SW 1271 (cell line): ENCODE data around the gene CCL14.
A peak's percentile ranks its signal among the peaks of the same experiment; 100 is the strongest.

Experiments
- DNase-seq, 2 experiments: peaks; one replicate each; lab custom pipeline; 2025; lab: John Stamatoyannopoulos, UW

The CCL14 gene

DNA sequence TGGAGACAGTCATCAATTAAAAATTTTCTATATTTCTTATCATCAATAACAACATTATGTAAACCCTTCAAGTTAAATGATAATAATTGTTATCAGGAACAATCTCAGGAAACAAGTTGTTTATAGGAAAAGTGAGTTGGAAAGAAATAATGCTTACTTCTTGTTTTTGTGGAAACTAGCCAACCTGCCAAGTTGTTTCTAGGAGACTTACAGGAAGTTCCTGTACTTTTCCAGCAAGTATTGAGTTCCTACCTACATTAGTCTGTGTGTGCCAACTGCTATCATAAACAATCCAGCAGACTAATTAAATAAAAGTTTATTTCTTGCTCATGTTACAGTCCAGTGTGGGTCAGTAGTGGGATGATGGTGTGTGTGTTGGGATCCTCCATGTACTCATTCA, 1.6 kb upstream of the CCL14 start:
- no peak for DNase-seq

DNA sequence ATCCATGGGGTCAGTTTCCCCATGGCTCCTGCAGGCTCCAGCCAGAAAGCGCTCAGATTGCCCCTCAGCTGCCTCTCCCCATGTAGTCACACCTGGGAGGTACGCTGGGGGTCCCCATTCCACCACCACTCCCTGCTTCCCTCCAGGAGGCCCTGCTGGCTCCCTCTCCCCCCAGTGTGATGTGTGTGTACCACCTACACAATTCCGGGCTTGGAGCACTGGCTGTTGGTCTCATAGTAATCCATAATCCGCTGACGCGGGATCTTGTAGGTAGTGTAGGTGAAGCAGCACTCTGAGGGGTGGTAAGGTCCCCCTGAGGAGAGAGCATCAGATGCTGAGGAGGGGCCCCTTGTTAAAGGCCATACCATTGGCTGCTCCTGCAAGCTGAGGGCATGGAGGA, 2.4 kb downstream of the CCL14 start:
- DNase-seq, result no peak

DNA sequence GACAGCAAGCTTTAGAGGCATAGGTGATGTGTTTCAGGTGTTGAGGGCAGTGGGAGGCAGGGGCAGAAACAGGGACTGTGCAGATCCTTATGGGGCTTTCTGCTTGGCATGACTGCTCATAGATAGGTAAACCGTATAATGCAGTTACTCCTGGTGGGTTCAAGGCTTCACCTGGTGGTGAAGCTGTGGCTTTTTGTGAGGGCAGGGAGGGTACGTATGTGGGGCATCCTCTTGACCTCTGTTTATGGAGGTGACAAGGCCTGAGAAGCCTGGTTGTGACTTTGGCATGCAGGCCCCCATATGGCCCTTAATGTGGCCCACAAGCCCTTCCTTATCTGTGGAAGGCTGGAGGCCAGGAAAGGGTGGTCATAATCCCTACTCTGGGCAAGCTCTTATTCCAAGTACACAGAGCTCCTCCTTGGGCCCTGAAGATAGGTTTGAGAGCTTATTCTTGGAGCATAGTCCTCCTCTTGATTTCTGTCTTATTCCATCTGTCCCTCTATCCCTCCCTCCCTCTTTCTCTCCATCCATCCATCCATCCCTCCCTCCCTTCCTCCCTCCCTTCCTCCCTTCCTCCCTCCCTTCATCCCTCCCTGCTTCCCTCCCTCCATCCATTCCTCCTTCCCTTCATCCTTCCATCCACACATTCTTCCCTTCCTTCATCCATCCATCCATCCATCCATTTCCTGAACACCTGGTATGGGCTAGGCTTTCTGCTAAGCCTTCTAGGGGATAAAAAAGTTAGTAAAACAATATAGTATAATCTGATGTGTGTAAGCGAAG, 3.9 kb downstream of the CCL14 start:
- DNase-seq, result no peak

DNA sequence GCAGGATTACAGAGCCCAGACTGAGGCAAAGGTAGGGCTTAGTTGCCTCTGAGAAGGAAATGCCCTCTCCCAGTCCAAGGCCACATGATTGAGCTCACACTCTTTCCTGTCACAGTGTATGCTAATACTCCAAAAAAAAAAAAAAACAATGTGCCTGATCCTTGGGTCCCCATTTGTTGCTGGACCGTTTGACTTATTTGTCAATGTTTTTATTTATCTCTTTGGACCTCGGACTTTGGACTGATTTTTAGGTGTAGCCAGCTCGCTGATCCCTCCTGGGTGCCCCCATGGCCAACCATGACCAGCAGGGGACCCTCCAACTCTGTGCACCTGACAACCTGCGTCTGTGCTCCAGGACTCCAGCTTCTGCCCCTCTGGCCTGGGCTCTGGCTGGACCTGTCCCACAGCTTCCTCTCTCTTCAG, 4.6 kb downstream of the CCL14 start:
- DNase-seq, result no peak

DNA sequence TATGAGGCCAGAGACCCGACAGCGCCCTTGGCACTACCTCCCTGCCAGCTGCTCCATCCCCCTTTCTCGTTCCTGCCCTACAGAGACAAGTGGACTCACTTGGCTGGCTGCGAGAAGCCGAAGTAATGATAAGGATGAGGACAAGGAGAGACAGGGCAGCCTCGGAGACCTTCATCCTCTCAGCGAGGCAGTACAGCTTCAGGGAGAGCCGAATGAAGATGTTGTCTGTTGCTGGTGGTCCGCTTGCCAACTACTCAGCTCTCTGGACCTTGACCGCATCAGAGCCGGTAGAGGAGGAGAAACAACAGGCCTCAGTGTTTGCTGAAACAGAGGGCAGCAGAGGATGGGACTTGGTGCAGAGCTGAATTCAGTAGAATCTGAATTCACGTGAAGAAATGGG, 5.3 kb downstream of the CCL14 start, which contains the start of gene CCL16:
Gene CCL16 (minus strand): TSS at position 252 of the 400 bp plus-strand sequence. CDS start 77 bp downstream, at position 175.
- DNase-seq, result no peak

DNA sequence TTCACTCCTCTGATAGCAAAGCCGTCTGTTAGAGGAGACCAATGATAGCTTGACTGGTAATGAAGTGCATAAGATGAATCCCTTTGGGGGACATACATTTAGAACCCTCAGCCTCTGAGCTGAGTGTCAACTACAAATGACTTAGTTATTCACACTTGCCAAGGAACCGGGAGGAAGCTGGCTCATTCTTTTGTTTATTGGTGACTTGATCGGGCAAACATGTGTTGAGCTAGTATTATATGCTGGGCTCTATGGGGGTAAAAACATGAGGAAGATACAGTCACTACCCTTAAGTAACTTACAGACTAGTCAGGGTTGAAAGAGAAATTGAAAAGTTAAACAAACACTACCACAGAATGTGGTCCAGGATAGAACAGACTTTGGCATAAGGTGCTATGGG, 8.2 kb downstream of the CCL14 start:
- DNase-seq, result no peak

DNA sequence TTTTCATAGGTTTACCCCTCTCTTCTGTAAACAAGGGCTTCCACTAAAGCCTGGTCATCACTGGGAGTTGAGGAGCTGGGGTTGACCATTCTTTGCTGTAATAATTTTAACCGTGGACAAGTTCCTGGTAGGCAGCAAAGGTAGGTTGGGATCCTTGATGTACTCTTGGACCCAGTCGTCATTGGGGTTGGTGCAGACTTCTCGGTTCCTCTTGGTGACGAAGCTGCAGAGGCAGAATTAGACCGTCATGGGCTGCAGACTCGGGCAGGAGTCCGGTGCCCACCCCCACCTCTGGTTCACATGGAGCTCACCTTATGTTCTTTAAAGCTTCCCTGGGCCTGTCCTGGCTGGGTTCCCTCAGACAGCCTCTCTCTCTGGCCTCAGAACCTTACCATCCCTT, 9.0 kb downstream of the CCL14 start:
- DNase-seq, result no peak

DNA sequence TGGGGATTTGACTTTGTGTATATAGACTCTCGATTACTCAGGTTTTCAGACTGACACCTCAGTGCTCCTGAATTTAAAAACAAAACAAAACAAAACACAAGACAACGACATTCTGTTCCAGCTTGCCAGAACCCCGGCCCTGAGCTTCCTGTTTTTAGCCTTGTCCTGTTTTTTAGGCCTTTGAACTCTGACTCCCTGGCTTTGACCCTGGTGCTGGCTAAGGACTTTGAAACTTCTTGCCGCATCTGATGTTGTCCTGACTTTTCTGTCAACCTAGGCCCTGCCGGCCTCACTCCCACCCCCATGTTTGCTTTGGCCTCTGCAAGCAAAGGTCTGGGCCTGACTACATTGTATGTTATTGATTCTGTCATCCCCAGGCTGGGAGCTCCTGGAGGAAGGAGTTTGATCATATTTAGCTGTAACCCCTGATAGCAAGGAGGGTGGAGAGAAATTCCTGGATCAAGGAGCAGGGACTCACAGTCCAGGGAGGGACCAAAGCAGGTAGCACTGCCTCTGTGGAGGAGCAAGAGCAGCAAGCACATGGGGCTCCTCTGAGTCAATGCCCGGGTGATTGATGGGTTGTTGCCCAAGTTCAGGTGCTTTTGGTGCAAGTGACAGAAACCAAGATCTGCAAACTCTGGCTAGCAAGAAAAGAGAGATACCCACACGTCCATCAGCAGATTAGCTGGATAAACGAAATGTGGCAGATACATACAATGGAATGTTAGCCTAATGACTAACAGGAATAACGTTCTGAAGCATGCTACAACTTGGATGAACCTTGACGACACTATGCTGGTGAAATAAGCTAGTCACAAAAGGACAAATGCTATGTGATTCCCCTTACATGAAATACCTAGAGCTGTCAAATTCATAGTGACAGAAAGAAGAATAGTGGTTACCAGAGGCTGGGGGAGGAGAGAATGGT, 12.9 kb downstream of the CCL14 start:
- DNase-seq, result no peak

DNA sequence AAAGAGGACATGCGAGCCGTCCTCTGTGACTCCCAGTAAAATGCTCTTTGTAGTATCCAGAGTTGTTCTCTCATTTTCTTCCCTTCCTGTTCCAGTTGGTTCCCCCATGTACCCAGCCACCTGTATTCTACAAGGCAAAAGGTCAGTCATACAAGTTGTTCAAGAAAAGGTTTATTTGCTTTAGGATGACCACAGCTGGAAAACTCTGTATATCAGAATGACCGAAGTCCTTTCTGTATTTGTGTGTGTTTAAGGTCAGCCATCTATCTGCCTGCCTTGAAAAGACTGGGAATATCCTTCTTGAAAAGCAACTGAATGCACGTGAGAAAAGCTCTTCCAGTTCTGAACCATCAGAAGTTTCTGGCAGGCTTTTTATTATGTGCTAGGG, 13.6 kb downstream of the CCL14 start:
- no peak for DNase-seq

DNA sequence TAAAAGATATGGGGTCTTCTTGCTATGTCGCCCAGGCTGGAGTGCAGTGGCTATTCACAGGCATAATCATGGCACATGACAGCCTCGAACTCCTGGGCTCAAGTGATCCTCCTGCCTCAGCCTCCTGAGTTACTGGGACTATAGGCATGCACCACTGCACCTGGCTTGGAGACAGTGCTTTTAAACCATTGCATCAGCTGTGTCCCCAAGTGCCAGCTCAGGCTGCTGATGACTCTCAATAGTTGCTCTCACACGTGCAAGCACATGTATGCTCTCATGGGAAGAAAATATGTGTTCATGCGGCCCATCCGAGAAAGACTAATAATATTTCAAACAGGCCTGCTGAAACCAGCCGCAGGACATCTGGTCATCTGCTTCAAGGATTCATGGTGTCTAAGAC, 14.0 kb downstream of the CCL14 start:
- no peak for DNase-seq

DNA sequence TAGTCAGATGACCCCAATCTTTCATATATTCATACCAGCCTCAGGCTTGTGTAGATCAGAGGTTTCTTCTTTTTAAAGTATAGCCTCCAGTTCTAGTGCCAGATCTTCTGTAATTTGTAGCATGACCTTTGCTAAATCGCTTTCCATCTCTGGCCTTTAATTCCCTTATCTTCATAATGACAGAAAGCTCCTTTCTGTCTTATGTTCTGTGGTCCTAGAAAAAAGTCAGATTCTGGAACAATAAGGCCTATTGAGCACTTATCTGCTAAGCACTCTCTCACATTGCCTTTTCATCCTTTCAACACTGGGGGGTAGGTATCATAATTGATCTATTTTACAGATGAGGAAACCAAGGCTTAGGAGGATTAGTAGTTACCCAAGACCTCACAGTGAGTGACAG, 14.5 kb downstream of the CCL14 start:
- no peak for DNase-seq

DNA sequence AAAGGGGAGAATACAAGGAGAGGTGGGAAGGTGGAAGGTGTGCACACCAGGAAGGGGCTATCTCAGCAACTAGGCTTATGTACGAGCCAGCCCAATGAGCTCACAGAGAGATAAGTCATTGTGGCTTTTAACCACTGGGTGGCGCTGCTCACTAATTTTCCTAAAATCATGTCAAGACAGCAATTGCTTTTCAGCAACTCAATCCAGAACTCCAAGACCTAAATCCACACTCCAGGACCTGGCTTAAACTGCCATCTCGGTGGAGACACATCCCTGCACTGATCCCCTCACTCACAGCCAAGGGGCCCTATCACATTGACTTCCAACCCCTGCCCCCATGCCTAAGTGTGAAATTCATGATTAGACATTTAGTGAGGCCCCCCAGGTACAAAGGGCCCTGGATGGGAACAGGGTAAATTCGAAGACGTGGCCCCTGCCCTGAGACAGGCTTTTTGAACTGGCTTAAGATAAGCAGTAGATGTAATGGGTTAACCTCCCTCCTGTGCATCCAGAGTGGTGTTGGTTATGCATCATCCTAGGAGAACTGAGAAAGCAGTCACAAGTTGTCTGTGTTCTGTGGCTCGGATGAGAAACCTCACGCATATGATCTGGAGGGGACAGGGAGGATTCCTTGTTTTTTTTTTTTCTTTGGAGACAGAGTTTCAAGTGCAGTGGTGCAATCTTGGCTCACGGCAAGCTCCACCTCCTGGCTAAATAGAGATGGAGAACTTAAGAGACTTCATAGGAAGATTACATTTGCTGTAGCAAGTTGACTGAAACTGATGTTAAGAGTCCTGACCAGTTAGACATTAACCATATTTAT, 16.8 kb downstream of the CCL14 start:
- peak in 1 of 2 experiments; percentile 60 for DNase-seq

DNA sequence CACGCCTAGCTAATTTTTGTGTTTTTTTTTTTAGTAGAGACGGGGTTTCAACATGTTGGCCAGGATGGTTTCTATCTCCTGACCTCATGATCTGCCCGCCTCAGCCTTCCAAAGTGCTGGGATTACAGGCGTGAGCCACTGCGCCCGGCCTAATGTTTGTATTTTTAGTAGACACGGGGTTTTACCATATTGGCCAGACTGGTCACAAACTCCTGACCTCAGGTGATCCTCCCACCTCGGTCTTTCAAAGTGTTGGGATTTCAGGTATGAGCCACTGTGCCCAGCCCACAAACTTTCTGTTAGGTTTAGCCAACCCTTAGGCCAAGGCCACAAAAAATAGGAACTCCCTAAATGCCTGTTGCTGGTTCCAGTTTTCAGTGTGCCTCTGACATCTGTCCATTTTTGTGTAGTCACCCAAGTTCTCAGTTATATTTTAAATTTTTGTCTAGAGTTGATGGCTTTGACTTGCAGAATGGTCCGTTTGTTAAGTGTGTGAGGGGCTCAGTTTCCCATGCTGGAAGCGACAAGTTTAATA, 17.9 kb downstream of the CCL14 start:
- DNase-seq, result no peak

DNA sequence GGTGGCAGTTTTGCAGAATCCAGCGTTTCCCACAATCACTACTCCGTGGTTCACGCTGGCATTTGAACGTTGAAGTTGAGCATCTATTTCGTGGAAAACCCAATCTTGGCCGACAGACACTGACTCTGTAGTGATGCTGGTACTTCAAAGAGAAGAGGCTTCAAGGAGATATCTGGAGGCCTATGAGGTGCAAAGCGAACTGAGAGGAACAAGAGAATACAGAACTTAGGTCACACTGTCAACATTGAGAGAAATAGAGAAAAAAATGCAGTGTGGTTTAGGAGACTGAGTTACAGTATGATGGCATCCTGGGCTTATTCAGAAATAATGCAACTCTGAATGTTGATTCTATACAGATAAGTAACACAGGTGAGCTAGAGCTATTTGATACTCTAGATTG, 21.3 kb downstream of the CCL14 start:
- DNase-seq, result no peak

DNA sequence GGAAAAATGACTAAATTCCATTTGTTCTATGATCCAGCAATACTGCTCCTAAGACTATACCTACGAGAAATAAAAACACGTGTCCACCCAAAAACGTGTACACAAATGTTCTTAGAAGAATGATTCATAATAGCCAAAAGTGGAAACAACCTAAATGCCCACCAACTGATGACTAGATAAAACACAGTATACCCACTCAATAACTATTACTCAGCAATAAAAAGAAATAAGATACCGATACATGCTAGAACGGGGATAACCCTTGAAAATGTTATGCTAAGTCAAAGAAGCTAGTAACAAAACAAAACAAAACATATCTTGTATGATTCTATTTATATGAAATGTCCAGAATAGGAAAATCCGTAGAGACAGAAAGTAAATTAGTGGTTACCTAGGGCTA, 22.9 kb downstream of the CCL14 start:
- DNase-seq, result no peak

DNA sequence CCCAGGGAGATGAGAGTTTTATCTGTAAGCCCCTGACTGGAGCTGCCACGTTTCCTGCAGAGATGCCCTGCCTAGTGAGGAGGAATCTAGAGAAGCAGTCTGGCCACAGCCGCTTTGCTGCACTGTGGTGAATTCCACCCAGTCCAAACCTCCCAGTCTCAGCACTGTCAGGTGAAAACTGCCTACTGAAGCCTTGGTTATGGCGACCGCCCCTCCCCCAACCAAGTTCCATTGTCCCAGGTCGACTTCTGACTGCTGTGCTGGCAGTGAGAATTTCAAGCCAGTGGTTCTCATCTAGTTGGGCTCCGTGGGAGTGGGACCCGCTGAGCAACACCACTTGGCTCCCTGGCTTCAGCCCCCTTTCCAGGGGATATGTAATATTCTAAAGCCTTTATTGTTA, 32.8 kb downstream of the CCL14 start:
- DNase-seq, result no peak

DNA sequence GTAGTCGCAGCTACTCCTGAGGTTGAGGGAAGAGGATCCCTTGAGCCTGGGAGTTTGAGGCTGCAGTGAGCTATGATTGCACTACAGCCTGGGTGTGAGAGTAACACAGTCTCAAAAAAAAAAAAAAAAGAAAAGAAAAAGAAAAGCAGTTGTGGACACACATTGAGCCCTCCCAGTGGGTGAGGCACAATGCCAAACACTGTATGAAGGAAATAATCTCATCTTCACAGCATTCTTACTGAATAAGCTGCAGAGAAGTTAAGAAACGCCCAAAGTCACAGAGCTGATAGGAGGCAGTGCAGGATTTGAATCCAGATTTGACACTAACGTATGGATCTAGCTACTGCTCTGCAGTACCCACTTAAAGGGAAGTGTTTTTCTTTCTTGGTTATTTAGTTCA, 37.1 kb downstream of the CCL14 start:
- no peak for DNase-seq

DNA sequence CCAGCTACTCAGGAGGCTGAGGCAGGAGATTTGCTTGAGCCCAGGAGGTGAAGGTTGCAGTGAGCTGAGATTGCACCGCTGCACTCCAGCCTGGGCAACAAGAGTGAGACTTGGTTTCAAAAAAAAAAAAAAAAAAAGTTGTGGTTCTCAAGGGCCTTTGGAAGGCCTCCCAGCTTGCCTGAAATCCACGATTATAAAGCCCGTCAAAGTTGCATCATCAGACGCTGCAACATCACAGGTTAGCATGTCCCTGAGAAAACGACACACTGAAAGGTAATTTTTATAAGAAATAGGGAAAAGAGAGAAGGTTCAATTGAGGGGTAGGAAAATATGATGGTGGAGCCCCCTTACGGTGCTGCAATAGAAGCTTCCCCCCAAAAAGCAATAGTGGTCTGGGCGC, 38.4 kb downstream of the CCL14 start:
- DNase-seq, result no peak

DNA sequence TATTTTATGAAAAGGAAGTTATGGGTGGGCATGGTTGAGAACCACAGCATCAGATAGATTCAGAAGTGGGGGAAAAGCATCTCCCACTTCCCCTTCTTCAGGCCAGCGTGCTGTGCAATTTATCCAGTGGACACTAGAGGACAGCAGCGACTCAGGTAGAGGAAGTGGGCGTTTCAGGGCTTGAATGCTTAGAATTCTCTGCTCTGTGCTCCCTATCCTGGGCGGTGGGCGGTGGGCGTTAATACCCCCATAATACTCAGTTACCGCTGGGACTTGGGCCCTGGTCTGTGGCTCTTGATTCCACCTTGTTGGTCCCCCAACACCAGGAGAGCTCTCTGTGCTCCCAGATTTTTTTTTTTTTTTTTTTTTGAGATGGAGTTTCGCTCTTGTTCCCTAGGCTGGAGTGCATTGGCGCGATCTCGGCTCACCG, 39.4 kb downstream of the CCL14 start:
- peak in 1 of 2 experiments; percentile 47 for DNase-seq

DNA sequence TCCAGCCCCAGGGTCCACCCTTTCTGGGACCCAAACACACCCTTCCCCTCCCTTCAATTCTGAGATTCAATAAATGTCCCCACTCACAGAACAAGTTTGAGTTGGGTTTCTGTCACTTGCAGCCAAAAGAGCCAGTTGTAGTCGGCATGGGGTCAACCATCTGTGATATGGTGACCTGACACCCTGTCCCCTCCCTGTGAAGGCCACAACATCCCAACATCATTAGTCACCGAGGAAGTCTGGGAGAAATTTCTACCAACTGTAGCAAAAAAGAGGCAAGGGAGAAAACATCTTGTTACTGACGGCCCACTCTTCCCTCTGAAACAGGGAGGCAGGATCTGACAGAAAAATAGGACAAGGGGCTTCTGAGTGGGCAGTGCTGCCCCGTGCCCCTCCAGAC, 42.4 kb downstream of the CCL14 start:
- no peak for DNase-seq

DNA sequence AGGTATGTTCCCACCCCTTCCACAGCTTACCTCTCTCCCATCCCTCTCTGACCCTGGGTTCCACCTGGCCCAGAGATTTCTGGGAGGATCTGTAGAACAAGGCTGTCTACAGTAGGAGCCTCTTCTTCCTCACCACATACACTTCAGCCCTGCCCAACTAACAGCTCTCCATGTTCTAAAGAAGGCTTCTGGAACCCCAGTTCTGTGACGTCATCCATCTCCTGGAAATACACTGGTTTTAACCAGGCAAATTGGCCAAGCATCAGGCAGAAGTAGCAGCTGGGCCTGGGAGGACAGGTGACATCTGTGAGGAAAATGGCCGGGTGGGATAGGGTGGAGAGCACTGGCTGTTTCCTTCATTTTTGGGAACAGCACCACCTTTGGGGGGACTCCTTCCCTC, 43.0 kb downstream of the CCL14 start, which contains the start of gene LYZL6:
Gene LYZL6 (minus strand): TSS at position 177 of the 400 bp plus-strand sequence. CDS start 4,357 bp downstream, outside the sequence.
- no peak for DNase-seq
